HCT116 (cell line): Measurements from ENCODE around the gene C1QA. TPM values are rescaled to one million over a fixed set of nuclear protein-coding genes. Genes with fewer than 3 reads are reported as not detected.

ENCODE experiments used
- ATAC-seq: fragments of 200-7000 bp; cut with Tn5 transposase; 2 replicates; pipeline ENCODE4 v1.9.1; 2020; ENCODE audit warnings: mild to moderate bottlenecking, moderate library complexity
- BruUV-seq: library from RNA; stranded (reverse); fragments of 400-500 nt; replicated peaks from 2 replicates; lab custom pipeline; 2021; lab: Mats Ljungman, UMichigan
- CTCF ChIA-PET: fragments of 300-600 bp; sonication (Branson Sonifier 250); formaldehyde crosslinking; loops from one replicate; lab custom pipeline; 2021; ENCODE audit warnings: antibody characterized with exemption; lab: Charles Lee
- POLR2A ChIA-PET: fragments of 300-600, 350-600 bp; sonication (Branson Sonifier 250); formaldehyde crosslinking; loops from one replicate; lab custom pipeline; 2021; ENCODE audit warnings: antibody characterized with exemption; lab: Charles Lee
- RAD21 ChIA-PET, 2 experiments: fragments of 300-600 bp; sonication (Branson Sonifier 250); formaldehyde crosslinking; loops; one replicate each; lab custom pipeline; 2023; ENCODE audit warnings: low total read pairs in 2 of 2; ENCODE audit not compliant: uncharacterized antibody in 2 of 2, unreplicated experiment in 2 of 2, low non-redundant PET in 1 of 2; lab: Charles Lee
- DNase-seq: peaks from one replicate; pipeline ENCODE4 v3.0.0-alpha.2; 2010; ENCODE audit warnings: low read depth, low spot score
- H2AFZ ChIP-seq: fragments of 200-600 bp; shearing (Covaris generic), sonication (generic); 2 replicates; pipeline ENCODE4 v1.6.1; 2017; ENCODE audit warnings: low read depth, mixed run types, mixed read lengths, antibody characterized with exemption, low read length; ENCODE audit not compliant: poor library complexity, severe bottlenecking
- H3K27ac ChIP-seq: 2 replicates; pipeline ENCODE4 v1.5.1; 2012; ENCODE audit warnings: low read depth, low read length
- H3K27me3 ChIP-seq: fragments of 200-600 bp; sonication (generic); 2 replicates; pipeline ENCODE4 v1.6.1; 2016; ENCODE audit warnings: mixed run types, low read length, mixed read lengths; ENCODE audit not compliant: insufficient read depth
- H3K36me3 ChIP-seq, 2 experiments: fragments of 200-500 bp in 1 of 2; fragments of 200-600 bp in 1 of 2; sonication (Bioruptor generic) in 1 of 2; sonication (generic) in 1 of 2; 2 replicates each; pipeline versions ENCODE4 v1.5.1 to v1.6.1; 2014 to 2016; ENCODE audit warnings: low read length in 2 of 2, inconsistent platforms in 1 of 2, mixed read lengths in 1 of 2, mixed run types in 1 of 2; ENCODE audit not compliant: insufficient read depth in 2 of 2, control insufficient read depth in 1 of 2
- H3K4me1 ChIP-seq, 2 experiments: fragments of 200-600 bp in 1 of 2; sonication (generic) in 1 of 2; 2 replicates each; pipeline versions ENCODE4 v1.5.1 to v1.6.1; 2012 to 2017; ENCODE audit warnings: low read length in 2 of 2, inconsistent platforms in 1 of 2, mild to moderate bottlenecking in 1 of 2, mixed read lengths in 1 of 2, mixed run types in 1 of 2, moderate library complexity in 1 of 2; ENCODE audit not compliant: insufficient read depth in 2 of 2, control insufficient read depth in 1 of 2
- H3K4me2 ChIP-seq: fragments of 200-600 bp; sonication (generic); 2 replicates; pipeline ENCODE4 v1.6.1; 2017; ENCODE audit warnings: mixed run types, low read length, mixed read lengths
- H3K4me3 ChIP-seq, 2 experiments: fragments of 200-600 bp in 1 of 2; sonication (generic) in 1 of 2; replicated peaks in 1 of 2; 2 replicates each; pipeline ENCODE4 v1.5.1; 2011 to 2016; ENCODE audit warnings: low read length in 2 of 2, control low read depth in 1 of 2, low read depth in 1 of 2, mild to moderate bottlenecking in 1 of 2, mixed read lengths in 1 of 2, mixed run types in 1 of 2
- H3K79me2 ChIP-seq: fragments of 200-600 bp; sonication (generic); 2 replicates; pipeline ENCODE4 v1.6.1; 2017; ENCODE audit warnings: mild to moderate bottlenecking, mixed run types, low read length, moderate library complexity, mixed read lengths; ENCODE audit not compliant: insufficient read depth
- H3K9ac ChIP-seq: fragments of 200-600 bp; sonication (generic); 2 replicates; pipeline ENCODE4 v1.6.1; 2016; ENCODE audit warnings: low read length, mixed read lengths
- H3K9me2 ChIP-seq: fragments of 200-600 bp; sonication (generic), shearing (Covaris generic); 2 replicates; pipeline ENCODE4 v1.6.1; 2017; ENCODE audit warnings: mixed run types, mild to moderate bottlenecking, moderate library complexity; ENCODE audit not compliant: insufficient read depth
- H3K9me3 ChIP-seq, 2 experiments: fragments of 200-500 bp in 1 of 2; fragments of 200-600 bp in 1 of 2; sonication (Bioruptor generic) in 1 of 2; sonication (generic) in 1 of 2; 2 replicates each; pipeline ENCODE4 v1.6.1; 2014 to 2017; ENCODE audit warnings: low read length in 2 of 2, mixed read lengths in 2 of 2, inconsistent platforms in 1 of 2, low read depth in 1 of 2, mild to moderate bottlenecking in 1 of 2, mixed run types in 1 of 2, moderate library complexity in 1 of 2; ENCODE audit not compliant: control insufficient read depth in 1 of 2, insufficient read depth in 1 of 2
- H4K20me1 ChIP-seq: fragments of 200-600 bp; sonication (generic), shearing (Covaris generic); 2 replicates; pipeline ENCODE4 v1.6.1; 2017; ENCODE audit warnings: mixed run types, mild to moderate bottlenecking, moderate library complexity; ENCODE audit not compliant: insufficient read depth
- CBX3 ChIP-seq: IDR thresholded peaks from 2 replicates; pipeline ENCODE4 v1.6.1; 2012; ENCODE audit warnings: low read depth
- ELF1 ChIP-seq: IDR thresholded peaks from 2 replicates; pipeline ENCODE4 v1.6.1; 2012; ENCODE audit warnings: low read depth, borderline replicate concordance
- EZH2 ChIP-seq: fragments of 200-600 bp; sonication (generic); IDR thresholded peaks from 2 replicates; pipeline ENCODE4 v1.6.1; 2017; ENCODE audit warnings: antibody characterized with exemption, mixed run types
- EZH2phosphoT487 ChIP-seq: fragments of 200-600 bp; IDR thresholded peaks from 2 replicates; pipeline ENCODE4 v1.6.1; 2018; ENCODE audit warnings: antibody characterized with exemption, borderline replicate concordance
- POLR2AphosphoS5 ChIP-seq: IDR thresholded peaks from 2 replicates; pipeline ENCODE4 v1.6.1; 2011; ENCODE audit warnings: mild to moderate bottlenecking, low read depth, low read length, moderate library complexity
- SIN3A ChIP-seq: IDR thresholded peaks from 2 replicates; pipeline ENCODE4 v1.6.1; 2012; ENCODE audit warnings: low read depth
- SRF ChIP-seq: IDR thresholded peaks from 2 replicates; pipeline ENCODE4 v1.6.1; 2012; ENCODE audit warnings: low read depth
- YY1 ChIP-seq: IDR thresholded peaks from 2 replicates; pipeline ENCODE4 v1.6.1; 2011; ENCODE audit warnings: low read length, low read depth, moderate library complexity, mild to moderate bottlenecking; ENCODE audit not compliant: insufficient replicate concordance; ENCODE audit errors: extremely low read depth
- intact Hi-C: fragments of 100-400 bp; cut with micrococcal nuclease; formaldehyde crosslinking; loops from 2 replicates; pipeline ENCODE4 v1.10.0; 2022
- total RNA-seq: library from RNA; stranded (reverse); gene quantifications from one replicate; pipeline ENCODE4 v1.2.1, GENCODE V29; 2021; ENCODE audit not compliant: unreplicated experiment
- TF ChIP-seq, protein P1 (sequence below): IDR thresholded peaks from 2 replicates; pipeline ENCODE4 v1.6.1; 2012; ENCODE audit warnings: low read depth

Gene C1QA
- total RNA-seq, 1 experiment from 2014 or later = 0.91 TPM

DNA sequence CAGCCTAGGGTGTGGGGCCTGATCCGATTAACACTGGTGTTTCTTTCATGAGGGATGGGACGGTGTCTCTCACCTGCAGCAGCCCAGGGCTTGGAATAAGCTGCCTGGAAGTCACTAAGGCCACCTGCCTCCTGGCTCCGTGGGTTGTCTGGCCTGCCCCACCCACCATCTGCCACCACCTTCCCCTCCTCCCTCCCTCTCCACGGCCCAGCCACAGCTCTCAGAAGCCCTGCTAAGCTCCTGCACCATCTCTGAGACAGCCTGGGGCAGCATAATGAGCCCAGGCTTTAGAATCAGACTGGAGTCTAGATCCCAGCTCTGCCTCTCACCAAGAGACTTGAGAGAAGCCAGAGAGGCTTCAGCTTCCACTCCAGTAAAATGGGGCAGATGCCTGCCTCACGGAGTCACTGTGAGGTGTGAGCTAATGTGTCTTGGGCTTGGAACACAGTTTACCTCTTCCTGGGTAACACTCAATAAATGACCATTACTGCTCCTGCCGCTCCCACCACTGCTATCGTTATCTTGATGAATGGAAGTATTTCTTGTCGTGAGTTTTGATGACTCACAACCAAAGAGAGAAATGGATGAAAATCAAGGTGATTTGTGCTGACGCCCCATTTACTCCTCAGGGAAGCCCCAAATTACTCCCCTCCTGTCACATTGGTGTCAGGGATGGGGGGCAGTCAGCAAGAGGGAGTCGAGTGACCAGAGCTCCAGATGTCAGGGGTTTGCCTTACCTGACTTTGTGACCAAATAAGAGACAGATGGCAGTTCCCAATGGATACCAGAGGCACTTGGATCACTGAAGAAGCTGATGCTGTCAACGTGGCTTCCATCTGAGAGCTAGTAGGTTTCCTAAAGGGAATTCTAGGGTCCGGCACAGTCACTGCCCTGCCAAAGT lies 23.5 kb upstream of the C1QA start:
- H3K9me3 ChIP-seq = no peaks in the 10 kb centered on the region
- no peak overlapping the region for H3K4me3 ChIP-seq
- RAD21 ChIA-PET = no interaction called here
- H3K9me2 ChIP-seq = no peaks in the 10 kb centered on the region
- intact Hi-C loops = no loop called here
- no peaks in the 10 kb centered on the region for H4K20me1 ChIP-seq
- POLR2A ChIA-PET = interaction anchor here (1.3 kb wide), 1 partner anchor 23 kb away, joined by 3 read pairs; no protein-coding TSS in a partner anchor
- CTCF ChIA-PET = no interaction called here
- ATAC-seq (no peak), DNase-seq (no peak)
- H3K9ac ChIP-seq = no peak overlapping the region
- no peak for TF ChIP-seq SRF
- TF ChIP-seq YY1 = no peak
- TF ChIP-seq, protein P1, sequence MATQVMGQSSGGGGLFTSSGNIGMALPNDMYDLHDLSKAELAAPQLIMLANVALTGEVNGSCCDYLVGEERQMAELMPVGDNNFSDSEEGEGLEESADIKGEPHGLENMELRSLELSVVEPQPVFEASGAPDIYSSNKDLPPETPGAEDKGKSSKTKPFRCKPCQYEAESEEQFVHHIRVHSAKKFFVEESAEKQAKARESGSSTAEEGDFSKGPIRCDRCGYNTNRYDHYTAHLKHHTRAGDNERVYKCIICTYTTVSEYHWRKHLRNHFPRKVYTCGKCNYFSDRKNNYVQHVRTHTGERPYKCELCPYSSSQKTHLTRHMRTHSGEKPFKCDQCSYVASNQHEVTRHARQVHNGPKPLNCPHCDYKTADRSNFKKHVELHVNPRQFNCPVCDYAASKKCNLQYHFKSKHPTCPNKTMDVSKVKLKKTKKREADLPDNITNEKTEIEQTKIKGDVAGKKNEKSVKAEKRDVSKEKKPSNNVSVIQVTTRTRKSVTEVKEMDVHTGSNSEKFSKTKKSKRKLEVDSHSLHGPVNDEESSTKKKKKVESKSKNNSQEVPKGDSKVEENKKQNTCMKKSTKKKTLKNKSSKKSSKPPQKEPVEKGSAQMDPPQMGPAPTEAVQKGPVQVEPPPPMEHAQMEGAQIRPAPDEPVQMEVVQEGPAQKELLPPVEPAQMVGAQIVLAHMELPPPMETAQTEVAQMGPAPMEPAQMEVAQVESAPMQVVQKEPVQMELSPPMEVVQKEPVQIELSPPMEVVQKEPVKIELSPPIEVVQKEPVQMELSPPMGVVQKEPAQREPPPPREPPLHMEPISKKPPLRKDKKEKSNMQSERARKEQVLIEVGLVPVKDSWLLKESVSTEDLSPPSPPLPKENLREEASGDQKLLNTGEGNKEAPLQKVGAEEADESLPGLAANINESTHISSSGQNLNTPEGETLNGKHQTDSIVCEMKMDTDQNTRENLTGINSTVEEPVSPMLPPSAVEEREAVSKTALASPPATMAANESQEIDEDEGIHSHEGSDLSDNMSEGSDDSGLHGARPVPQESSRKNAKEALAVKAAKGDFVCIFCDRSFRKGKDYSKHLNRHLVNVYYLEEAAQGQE = no peak
- TF ChIP-seq POLR2AphosphoS5 = no peak
- no peak for TF ChIP-seq EZH2
- TF ChIP-seq ELF1 = no peak
- TF ChIP-seq CBX3 = no peak
- TF ChIP-seq EZH2phosphoT487 = no peak
- TF ChIP-seq SIN3A = no peak
- no peaks in the 10 kb centered on the region for H3K4me1 ChIP-seq
- H2AFZ ChIP-seq = no peak overlapping the region
- H3K27me3 ChIP-seq = peaks cover 82% of the 10 kb centered on the region
- no peak overlapping the region for H3K27ac ChIP-seq
- no peaks in the 10 kb centered on the region for H3K36me3 ChIP-seq
- no TSS peak for BruUV-seq
- no peak overlapping the region for H3K4me2 ChIP-seq
- H3K79me2 ChIP-seq = no peaks in the 10 kb centered on the region
